Transverse colon (tissue), 3 donors: ENCODE measurements around the gene PTPRN2.
"Not testable (repeated sequence)": the region's sequence is repeated elsewhere in the genome, so short reads cannot be mapped to it uniquely, and the experiment has no call there.

Experiments used
- CTCF ChIP-seq, 5 experiments: fragments of 200-600 bp in 3 of 5; fragments of 450-650 bp in 2 of 5; sonication (generic) in 3 of 5; IDR thresholded peaks; 1 replicate in 2 of 5; 2 replicates in 3 of 5; pipeline ENCODE4 v1.5.1; 2016 to 2017; ENCODE audit warnings: antibody characterized with exemption in 5 of 5, inconsistent platforms in 3 of 5, mild to moderate bottlenecking in 2 of 5, moderate library complexity in 1 of 5
- EP300 ChIP-seq: sonication (generic); formaldehyde crosslinking; IDR thresholded peaks from one replicate; pipeline ENCODE4 v1.6.1; 2017; ENCODE audit warnings: antibody characterized with exemption, low read depth
- POLR2A ChIP-seq: fragments of 450-650 bp; IDR thresholded peaks from one replicate; pipeline ENCODE4 v1.6.1; 2016; ENCODE audit warnings: antibody characterized with exemption, mild to moderate bottlenecking, moderate library complexity

DNA sequence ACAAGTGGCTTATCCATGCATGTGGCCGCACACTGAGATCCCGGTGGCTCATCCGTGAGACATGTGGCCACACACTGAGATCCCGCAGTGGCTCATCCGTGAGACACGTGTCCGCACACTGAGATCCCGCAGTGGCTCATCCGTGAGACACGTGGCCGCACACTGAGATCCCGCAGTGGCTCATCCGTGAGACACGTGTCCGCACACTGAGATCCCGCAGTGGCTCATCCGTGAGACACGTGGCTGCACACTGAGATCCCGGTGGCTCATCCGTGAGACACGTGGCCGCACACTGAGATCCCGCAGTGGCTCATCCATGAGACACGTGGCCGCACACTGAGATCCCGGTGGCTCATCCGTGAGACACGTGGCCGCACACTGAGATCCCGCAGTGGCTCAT, 181.9 kb downstream of the PTPRN2 start:
- TF ChIP-seq EP300; CTCF (IDR thresholded peaks at IDR 0.05); POLR2A: not testable (repeated sequence)
